Type B pancreatic cell (in vitro differentiated cells): ENCODE data around the gene ERBB2. TPM values are rescaled to one million over a fixed set of nuclear protein-coding genes. Genes with fewer than 3 reads are reported as not detected.
A peak's percentile ranks its signal among the peaks of the same experiment; 100 is the strongest.

Experiments
- DNase-seq: peaks from one replicate; pipeline ENCODE4 v3.0.0; 2021; ENCODE audit warnings: mixed read lengths; ENCODE audit not compliant: unreplicated experiment; ENCODE audit errors: extremely low spot score
- H3K27ac Mint-ChIP-seq: 2 replicates; pipeline ENCODE4 v1.8.0; 2021; ENCODE audit warnings: mild to moderate bottlenecking, mixed read lengths
- H3K27me3 Mint-ChIP-seq: 2 replicates; pipeline ENCODE4 v1.8.0; 2021; ENCODE audit warnings: mixed read lengths
- H3K36me3 Mint-ChIP-seq: 2 replicates; pipeline ENCODE4 v1.8.0; 2021; ENCODE audit warnings: mixed read lengths
- H3K4me1 Mint-ChIP-seq: one replicate; pipeline ENCODE4 v1.8.0; 2021; ENCODE audit warnings: mixed read lengths; ENCODE audit not compliant: unreplicated experiment
- H3K4me3 Mint-ChIP-seq: 2 replicates; pipeline ENCODE4 v1.8.0; 2021; ENCODE audit warnings: mild to moderate bottlenecking, mixed read lengths
- H3K9me3 Mint-ChIP-seq: 2 replicates; pipeline ENCODE4 v1.8.0; 2021; ENCODE audit warnings: mixed read lengths
- CTCF ChIP-seq: fragments of 200-600 bp; sonication (generic); conservative IDR thresholded peaks from 2 replicates; pipeline ENCODE4 v1.5.0; 2021; ENCODE audit warnings: antibody characterized with exemption, mild to moderate bottlenecking
- total RNA-seq: library from RNA; stranded (reverse); gene quantifications from 2 replicates; pipeline ENCODE4 v1.2.1, GENCODE V29; 2021; ENCODE audit warnings: low replicate concordance

Gene ERBB2
- total RNA-seq, 1 donor from 2014 or later, result 123 TPM

GRCh38 chr17:39740357-39741111 is 40.7 kb downstream of the ERBB2 start:
- no peak for DNase-seq
- Mint-ChIP-seq H3K4me1 (peaks cover 25% of the 10 kb centered on the region), H3K4me3 (peak overlapping the region; percentile 97), H3K27me3 (peaks cover 40% of the 10 kb centered on the region), H3K9me3 (no peaks in the 10 kb centered on the region), H3K27ac (peak overlapping the region; percentile 98), H3K36me3 (no peaks in the 10 kb centered on the region)
- TF ChIP-seq CTCF, result no peak

GRCh38 chr17:39742126-39742855 is 42.4 kb downstream of the ERBB2 start:
- TF ChIP-seq CTCF, result no peak
- Mint-ChIP-seq H3K27me3 (peaks cover 24% of the 10 kb centered on the region), H3K27ac (no peak overlapping the region), H3K9me3 (no peaks in the 10 kb centered on the region), H3K36me3 (no peaks in the 10 kb centered on the region), H3K4me1 (peaks cover 13% of the 10 kb centered on the region), H3K4me3 (no peak overlapping the region)
- no peak for DNase-seq

GRCh38 chr17:39742856-39743436 is 43.1 kb downstream of the ERBB2 start:
- peaks cover 20% of the 10 kb centered on the region for H3K27me3 Mint-ChIP-seq
- DNase-seq, result no peak
- H3K36me3 Mint-ChIP-seq, result peaks cover 2% of the 10 kb centered on the region
- peaks cover 13% of the 10 kb centered on the region for H3K4me1 Mint-ChIP-seq
- no peak overlapping the region for H3K4me3 Mint-ChIP-seq
- no peak overlapping the region for H3K27ac Mint-ChIP-seq
- no peaks in the 10 kb centered on the region for H3K9me3 Mint-ChIP-seq
- no peak for TF ChIP-seq CTCF

GRCh38 chr17:39744075-39744835 is 44.4 kb downstream of the ERBB2 start:
- Mint-ChIP-seq H3K9me3 (no peaks in the 10 kb centered on the region), H3K4me3 (no peak overlapping the region), H3K27ac (no peak overlapping the region), H3K36me3 (peaks cover 3% of the 10 kb centered on the region), H3K27me3 (peaks cover 12% of the 10 kb centered on the region), H3K4me1 (peaks cover 13% of the 10 kb centered on the region)
- DNase-seq, result no peak
- no peak for TF ChIP-seq CTCF

- Mint-ChIP-seq H3K9me3 (no peaks in the 10 kb centered on the region), H3K4me3 (no peak overlapping the region), H3K27me3 (peaks cover 8% of the 10 kb centered on the region), H3K27ac (no peak overlapping the region), H3K4me1 (peaks cover 10% of the 10 kb centered on the region), H3K36me3 (peaks cover 3% of the 10 kb centered on the region)
- peak; percentile 14 for TF ChIP-seq CTCF
- no peak for DNase-seq
Observed at GRCh38 chr17:39744836-39745215, 45.0 kb downstream of the ERBB2 start.
